Activated CD4-positive, alpha-beta T cell treated with anti-CD3 and anti-CD28 coated beads, Interleukin-2, amount 50 U/mL, for 24 hours (primary cell): Measurements from ENCODE around the gene ITIH1.

Source experiments
- DNase-seq, 2 donors: peaks; one replicate each; pipeline ENCODE4 v3.0.0-alpha.2; 2020; ENCODE audit warnings: low read depth in 1 of 2, low spot score in 1 of 2

The ITIH1 gene

GRCh38 chr3:52790337-52790736 is 12.9 kb downstream of the ITIH1 start:
- DNase-seq = no peak

DNA sequence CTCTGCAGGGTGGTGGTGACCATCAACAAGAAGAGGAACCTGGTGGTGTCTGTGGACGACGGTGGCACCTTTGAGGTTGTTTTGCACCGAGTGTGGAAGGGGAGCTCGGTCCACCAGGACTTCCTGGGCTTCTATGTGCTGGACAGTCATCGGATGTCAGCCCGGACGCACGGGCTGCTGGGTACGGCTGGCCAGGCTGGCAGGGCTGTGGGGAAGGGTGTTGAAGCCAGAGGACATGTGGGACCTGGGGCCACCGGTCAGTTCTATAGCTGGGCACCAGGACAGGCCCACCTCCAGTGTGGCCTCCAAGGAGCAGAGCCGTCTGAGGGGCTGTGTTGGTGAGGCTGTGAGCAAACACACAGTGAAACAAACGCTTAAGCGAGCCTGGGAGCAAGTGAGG is 13.3 kb downstream of the ITIH1 start:
- DNase-seq = no peak

DNA sequence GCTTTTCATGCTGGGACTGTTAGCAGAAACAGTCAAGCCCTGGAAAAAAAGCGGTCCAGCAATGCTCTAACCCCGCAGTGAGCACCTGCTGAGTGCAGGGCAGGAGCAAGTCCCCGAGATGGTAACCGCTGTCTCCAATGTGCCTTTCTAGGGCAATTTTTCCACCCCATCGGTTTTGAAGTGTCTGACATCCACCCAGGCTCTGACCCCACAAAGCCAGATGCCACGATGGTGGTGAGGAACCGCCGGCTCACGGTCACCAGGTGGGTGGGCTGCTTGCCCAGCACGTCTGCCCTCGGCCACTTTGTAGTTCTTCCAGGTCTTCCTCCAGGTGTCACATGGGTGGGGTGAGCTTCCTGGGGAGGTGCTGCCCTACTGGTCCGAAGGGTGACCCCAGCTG is 14.0 kb downstream of the ITIH1 start:
- DNase-seq = no peak

GRCh38 chr3:52791928-52792327 is 14.5 kb downstream of the ITIH1 start:
- no peak for DNase-seq

GRCh38 chr3:52792413-52792812 is 15.0 kb downstream of the ITIH1 start:
- no peak for DNase-seq

DNA sequence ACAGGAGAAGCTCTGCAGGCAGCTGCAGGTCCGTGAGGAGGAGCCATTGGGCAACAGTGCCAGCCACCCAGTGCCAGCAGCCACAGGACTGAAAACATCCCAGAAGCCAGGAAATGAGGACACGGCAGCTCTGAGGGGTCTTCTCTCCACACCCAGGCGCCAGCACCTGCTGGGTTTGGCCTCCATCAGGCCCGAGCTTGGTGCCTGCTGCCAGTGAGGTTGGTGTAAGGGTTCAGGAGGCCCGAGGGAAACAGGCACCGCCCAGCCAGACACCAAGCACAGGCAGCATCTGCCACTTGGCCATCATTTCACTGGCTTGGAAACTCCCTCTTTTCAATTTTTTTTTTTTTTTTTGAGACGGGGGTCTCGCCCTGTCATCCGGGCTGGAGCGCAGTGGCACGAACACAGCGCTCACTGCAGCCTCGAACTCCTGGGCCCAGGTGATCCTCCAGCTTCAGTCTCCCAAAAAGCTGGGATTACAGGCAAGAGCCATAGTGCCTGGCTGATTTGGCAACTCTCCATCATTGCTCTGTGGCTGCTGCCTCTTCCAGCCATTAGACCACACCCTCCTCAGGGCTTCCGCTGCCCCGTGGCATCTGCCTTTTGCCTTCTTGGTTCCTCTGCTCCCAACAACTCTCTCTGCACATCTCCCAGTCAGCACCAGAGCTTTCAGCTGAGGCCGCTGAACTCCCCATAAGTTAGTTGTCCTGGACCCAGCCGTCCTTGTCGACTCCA is 15.7 kb downstream of the ITIH1 start:
- DNase-seq = no peak

GRCh38 chr3:52793702-52794611 is 16.6 kb downstream of the ITIH1 start:
- no peak for DNase-seq

DNA sequence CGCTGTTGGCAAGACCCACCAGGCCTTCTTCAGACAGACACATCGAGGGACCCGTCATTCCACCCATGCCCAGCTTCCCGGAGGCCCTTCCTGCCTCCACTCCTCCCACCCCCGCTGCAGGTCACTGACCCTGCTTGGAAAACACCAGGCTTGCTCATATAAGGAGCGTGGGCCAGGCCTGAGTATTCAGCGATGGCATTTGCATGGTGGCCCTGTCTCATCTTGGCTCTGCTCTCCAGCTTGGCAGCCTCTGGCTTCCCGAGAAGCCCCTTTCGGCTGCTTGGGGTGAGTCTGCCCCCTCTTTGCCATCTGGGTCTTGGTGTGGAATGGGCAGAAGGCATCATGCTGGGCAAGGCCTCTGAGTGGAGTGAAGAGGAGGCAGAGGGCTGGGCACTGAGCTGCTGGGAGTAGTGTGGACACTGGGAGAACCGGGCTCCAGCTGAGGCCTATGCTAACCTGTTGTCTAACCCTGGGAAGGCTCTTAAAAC is 17.3 kb downstream of the ITIH1 start, which contains the start of gene ITIH3:
Gene ITIH3 (plus strand): TSS at position 185 of the 488 bp plus-strand sequence. CDS start 8 bp downstream, at position 193.
- no peak for DNase-seq

DNA sequence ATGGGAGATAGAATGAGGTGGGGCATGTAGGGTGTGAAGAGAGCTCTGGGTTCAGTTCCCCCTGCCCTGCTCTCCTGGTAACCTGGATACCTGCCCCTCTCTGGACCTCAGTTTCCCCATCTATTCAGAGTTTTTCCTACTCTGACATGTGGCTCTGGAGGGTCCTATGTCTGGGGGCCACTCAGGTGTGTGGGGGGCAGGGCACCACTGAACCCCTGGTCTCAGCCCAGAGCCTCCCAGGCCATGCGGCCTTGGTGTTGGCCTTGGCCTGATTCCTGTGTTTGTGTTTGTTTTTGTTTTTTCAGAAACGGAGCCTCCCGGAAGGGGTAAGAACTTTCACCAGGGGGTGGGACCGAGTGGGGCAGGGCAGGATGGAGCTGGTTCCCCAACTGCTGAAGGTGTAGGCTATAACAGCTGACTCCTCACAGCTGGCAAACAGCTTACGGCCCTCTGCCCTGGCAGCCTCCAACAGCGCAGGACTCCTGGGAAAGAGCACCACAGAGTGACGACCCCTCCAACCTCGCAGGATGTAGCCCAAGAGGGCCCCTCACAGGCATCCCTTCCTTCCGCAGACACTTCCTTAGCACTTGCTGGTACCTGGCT is 18.0 kb downstream of the ITIH1 start:
- no peak for DNase-seq

- no peak for DNase-seq
Observed at GRCh38 chr3:52796411-52796810, 19.0 kb downstream of the ITIH1 start.

GRCh38 chr3:52798376-52798977 is 21.1 kb downstream of the ITIH1 start:
- no peak for DNase-seq

DNA sequence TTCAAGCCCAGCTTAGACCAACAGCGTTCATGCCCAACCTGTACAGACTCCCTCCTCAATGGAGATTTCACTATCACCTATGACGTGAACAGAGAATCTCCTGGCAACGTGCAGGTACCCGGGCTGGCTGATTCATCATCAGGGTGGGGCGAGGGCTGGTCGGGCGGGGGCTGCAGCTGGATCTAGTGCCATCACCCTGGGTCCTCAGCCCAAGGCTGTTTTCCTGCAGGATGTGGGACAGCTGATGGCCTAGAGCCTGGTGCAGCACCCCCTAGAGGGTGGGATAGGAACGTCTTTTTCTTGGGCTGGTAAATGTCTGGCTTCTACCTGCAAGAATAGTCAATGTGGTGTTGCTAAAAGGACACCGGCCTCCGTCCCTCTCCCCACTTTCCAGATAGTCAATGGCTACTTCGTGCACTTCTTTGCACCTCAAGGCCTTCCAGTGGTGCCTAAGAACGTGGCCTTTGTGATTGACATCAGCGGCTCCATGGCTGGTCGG is 21.6 kb downstream of the ITIH1 start:
- DNase-seq = no peak

GRCh38 chr3:52800079-52800478 is 22.7 kb downstream of the ITIH1 start:
- no peak for DNase-seq

GRCh38 chr3:52801839-52802238 is 24.4 kb downstream of the ITIH1 start:
- DNase-seq = no peak

GRCh38 chr3:52805270-52806039 is 28.1 kb downstream of the ITIH1 start:
- no peak for DNase-seq

DNA sequence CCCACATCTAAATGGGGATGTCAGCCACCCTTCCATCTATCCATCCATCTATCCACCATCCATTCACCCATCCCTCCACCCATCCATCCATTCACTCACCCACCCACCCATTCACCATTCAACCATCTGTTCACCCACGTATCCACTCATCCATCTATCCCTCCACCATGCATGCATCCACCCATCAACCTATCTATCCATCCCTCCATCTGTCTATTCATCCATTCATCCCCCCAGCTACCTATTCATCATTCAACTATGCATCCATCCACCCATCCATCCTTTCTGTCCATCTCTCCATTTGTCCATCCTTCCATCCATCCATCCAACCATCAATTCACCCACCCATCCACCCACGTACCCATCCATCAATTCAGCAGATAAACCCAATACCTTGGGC is 31.8 kb downstream of the ITIH1 start:
- no peak for DNase-seq

DNA sequence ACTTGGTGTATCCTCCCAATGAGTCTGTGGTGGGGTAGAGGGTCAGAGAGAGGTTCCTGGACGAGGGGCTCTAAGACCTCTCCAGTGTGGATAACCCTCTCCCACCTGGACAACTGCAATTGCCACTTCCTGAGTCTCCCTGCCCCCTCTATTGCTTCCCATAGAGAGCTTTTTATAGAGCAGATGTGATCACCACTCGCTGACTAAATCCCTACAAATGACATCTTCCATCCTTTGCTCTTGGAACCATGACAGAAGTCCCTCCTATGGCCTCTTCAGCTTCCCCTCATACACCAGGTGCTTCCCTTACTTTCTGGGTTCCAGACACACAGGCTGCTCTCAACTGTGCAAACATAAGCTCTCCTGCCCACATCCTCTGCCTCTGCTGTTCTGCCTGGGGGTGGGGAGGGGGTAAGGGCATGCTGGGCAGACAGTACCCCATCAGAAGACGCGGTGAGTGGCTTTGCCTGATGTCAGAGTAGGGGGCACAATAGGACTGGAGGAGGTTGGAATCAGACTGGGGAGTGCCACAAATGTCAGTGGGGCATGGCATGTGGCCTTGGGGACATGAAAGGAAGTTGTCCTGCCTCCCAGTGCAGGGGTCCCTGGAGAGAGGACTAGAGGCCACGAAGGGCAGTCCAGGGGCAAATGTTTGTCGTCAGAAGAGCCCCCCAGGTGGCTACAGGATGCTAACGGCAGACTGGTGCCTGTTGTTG is 32.4 kb downstream of the ITIH1 start:
- no peak for DNase-seq

- no peak for DNase-seq
Observed at GRCh38 chr3:52810923-52811322, 33.5 kb downstream of the ITIH1 start.

DNA sequence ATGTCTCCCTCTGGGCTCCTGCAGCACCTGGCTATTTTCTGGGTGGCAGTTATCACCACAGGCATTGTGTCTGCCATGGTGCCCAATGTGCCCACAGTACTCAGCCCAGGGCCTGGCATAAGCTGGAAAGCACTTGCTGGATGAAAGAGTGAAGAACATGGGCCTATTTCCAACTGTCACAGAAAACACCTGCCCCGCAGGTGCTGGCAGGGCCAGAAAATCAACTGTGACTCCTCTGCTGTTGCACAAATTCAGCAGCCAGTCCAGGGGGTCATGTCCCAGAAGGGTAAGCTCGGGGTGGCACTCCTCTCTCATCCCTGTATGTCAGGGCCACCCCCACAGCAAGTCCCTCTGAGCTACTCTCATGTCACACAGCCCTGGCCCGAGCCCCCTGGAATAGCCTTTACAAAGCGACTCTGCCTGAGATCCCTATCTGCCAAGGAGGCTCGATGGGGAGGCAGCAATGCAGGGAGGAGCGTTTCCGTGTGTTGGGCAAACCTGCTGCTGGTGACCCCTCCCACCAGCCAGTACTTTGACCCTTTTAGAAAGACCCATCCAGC is 34.1 kb downstream of the ITIH1 start:
- DNase-seq = no peak
